Osteocyte (in vitro differentiated cells): Measurements from ENCODE around the gene PYGM. TPM values are rescaled to one million over a fixed set of nuclear protein-coding genes. Genes with fewer than 3 reads are reported as not detected.

ENCODE experiments used
- DNase-seq: peaks from one replicate; pipeline ENCODE4 v3.0.0; 2021; ENCODE audit warnings: mixed read lengths; ENCODE audit not compliant: unreplicated experiment; ENCODE audit errors: extremely low spot score
- H3K27ac Mint-ChIP-seq: one replicate; pipeline ENCODE4 v1.8.0; 2021; ENCODE audit warnings: mild to moderate bottlenecking, mixed read lengths; ENCODE audit not compliant: unreplicated experiment
- H3K27me3 Mint-ChIP-seq: one replicate; pipeline ENCODE4 v1.8.0; 2021; ENCODE audit warnings: mixed read lengths; ENCODE audit not compliant: unreplicated experiment
- H3K36me3 Mint-ChIP-seq: one replicate; pipeline ENCODE4 v1.8.0; 2021; ENCODE audit warnings: mixed read lengths; ENCODE audit not compliant: unreplicated experiment
- H3K4me1 Mint-ChIP-seq: one replicate; pipeline ENCODE4 v1.8.0; 2021; ENCODE audit warnings: mixed read lengths; ENCODE audit not compliant: unreplicated experiment
- H3K4me3 Mint-ChIP-seq: one replicate; pipeline ENCODE4 v1.8.0; 2021; ENCODE audit warnings: mild to moderate bottlenecking, moderate library complexity, mixed read lengths; ENCODE audit not compliant: unreplicated experiment
- H3K9me3 Mint-ChIP-seq: one replicate; pipeline ENCODE4 v1.8.0; 2021; ENCODE audit warnings: mixed read lengths; ENCODE audit not compliant: unreplicated experiment
- total RNA-seq: library from RNA; stranded (reverse); gene quantifications from 2 replicates; pipeline ENCODE4 v1.2.1, GENCODE V29; 2021
- TF ChIP-seq, protein P1 (sequence below): fragments of 200-600 bp; sonication (generic); IDR thresholded peaks from 2 replicates; pipeline ENCODE4 v1.5.0; 2021; ENCODE audit warnings: antibody characterized with exemption, mild to moderate bottlenecking, moderate library complexity

PYGM gene
- total RNA-seq, 1 donor from 2014 or later = 0.73 TPM

DNA sequence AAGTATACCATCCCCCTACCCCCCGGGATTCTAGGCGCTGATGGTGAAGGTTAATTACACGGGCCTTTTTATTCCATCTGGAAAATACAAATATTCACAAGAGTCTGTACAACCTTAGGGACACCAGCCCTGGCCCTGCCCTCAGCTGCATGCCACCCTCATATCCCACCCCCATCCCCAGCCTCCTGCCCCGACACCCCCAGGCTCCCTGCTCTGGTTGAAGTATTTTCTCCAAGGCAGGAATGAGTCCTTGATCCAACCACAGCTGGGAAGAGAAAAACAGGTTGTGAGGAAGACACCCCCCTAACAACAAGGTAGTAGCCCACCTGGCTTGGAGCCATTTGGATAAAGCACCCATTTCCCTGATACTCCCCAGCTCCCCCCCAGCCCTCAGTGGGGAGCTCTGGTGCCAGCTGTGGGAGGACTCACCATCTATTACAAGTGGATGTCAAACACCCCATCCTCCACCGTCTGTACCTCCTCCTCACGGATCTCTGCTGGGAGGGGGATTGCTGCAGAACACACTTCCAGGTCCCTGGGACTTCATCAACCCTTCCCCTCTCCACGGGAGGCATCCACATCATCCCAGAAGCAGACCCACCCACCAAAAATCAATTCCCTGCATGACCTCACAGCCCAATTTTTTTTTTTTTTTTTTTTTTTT lies 32.8 kb downstream of the PYGM start:
- TF ChIP-seq, protein P1, sequence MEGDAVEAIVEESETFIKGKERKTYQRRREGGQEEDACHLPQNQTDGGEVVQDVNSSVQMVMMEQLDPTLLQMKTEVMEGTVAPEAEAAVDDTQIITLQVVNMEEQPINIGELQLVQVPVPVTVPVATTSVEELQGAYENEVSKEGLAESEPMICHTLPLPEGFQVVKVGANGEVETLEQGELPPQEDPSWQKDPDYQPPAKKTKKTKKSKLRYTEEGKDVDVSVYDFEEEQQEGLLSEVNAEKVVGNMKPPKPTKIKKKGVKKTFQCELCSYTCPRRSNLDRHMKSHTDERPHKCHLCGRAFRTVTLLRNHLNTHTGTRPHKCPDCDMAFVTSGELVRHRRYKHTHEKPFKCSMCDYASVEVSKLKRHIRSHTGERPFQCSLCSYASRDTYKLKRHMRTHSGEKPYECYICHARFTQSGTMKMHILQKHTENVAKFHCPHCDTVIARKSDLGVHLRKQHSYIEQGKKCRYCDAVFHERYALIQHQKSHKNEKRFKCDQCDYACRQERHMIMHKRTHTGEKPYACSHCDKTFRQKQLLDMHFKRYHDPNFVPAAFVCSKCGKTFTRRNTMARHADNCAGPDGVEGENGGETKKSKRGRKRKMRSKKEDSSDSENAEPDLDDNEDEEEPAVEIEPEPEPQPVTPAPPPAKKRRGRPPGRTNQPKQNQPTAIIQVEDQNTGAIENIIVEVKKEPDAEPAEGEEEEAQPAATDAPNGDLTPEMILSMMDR = no peak
- H3K27me3 Mint-ChIP-seq = peaks cover 5% of the 10 kb centered on the region
- no peak overlapping the region for H3K27ac Mint-ChIP-seq
- peaks cover 5% of the 10 kb centered on the region for H3K4me1 Mint-ChIP-seq
- H3K9me3 Mint-ChIP-seq = no peaks in the 10 kb centered on the region
- peaks cover 5% of the 10 kb centered on the region for H3K36me3 Mint-ChIP-seq
- DNase-seq = no peak
- H3K4me3 Mint-ChIP-seq = no peak overlapping the region

DNA sequence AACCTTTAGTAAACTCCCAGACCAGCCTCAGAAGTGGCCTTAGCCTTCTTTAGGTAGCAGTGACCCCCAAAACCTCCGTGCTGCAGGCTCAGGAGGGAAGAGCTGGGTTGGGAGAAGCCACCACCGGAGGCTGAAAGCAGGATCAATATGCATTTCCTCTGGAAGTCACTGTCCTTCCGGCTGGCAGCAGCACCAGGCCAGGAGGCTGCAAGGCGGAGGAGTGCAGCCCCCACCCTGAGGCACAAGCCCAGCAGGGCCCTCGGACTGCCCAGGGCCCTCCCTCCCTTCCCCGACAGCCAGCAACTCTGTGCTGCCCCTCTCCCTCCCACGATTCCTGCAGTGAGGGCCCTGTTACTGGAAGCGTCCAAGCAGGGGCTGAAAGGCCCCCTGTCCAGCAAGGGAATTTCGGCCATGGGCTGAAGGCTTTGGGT lies 33.5 kb downstream of the PYGM start:
- Mint-ChIP-seq H3K9me3 (no peaks in the 10 kb centered on the region), H3K4me3 (no peak overlapping the region), H3K27me3 (peaks cover 12% of the 10 kb centered on the region), H3K27ac (no peak overlapping the region), H3K4me1 (peaks cover 5% of the 10 kb centered on the region), H3K36me3 (peaks cover 2% of the 10 kb centered on the region)
- no peak for DNase-seq
- TF ChIP-seq, protein P1 = no peak

DNA sequence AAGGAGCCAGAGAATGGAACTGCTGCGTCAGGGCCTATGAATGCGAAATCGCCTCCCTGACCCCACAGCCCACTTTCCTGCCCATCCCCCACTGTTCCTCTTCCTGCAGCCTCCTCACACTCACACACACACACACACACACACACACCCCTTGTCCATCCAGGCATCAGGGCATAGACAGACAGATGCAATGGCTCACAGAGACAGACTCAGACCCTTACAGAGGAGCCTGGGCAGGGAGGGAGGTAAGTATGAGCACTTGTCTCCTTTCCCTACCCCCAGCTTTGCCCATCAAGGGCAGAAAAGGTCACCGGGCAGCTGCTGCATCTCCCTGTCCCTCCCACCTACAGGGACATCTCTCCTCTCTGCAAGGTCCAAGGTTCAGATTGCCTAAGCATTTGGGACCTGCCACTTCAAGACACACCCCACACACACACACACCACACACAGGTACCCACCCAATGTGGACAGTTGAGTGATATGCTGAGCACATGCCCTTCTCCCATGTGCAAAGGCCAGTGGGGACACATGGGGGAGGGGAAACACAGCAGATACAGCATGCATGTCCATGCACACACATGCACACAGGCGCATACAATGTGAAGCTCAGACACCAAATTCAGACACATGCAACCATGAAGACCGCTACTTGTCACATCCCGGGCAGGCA lies 34.8 kb downstream of the PYGM start:
- H3K4me3 Mint-ChIP-seq = no peak overlapping the region
- H3K27ac Mint-ChIP-seq = no peak overlapping the region
- peaks cover 2% of the 10 kb centered on the region for H3K36me3 Mint-ChIP-seq

DNA sequence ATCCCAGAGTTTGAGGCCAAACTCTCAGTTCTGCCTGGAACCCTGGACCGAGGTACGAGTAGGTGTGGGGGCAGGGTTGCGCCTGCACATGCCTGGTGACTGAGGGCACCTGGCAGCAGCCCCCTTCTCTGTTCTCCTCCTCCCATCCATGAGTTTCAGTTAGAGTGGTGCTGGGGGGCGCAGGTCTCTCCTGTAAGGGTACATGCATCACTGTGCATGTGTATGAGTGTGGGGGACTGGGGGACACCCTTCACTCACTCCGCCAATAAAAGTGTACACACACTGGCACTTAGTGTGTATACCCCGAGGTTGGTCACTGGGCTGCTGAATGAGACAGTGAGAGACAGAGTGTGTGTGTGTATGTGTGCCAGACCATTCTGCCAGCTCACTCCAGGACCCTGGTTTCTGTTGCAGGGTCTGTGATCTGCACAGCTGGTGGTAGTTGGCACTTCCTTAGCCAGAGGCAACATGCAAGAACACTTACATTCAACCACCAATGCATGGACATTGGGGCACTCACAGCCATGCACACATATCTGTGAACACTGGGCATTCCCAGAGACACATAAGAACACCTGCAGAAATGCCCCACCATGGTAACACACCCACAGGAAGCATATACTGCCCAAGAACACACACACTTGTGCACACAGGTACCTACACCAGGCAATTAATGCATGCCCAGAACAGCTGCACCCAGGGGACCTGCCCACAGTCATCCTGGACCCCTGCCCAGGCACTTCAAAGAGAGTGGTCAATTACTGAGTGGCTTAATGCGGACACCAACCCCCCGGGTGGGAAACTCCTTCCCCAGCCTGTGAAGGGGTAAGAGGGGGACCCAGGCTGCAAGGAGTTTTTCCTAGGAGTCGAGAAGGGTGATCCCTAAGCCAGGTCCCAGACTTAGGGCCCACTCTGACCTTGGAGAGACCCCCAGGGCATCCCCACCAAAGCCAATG lies 35.6 kb downstream of the PYGM start:
- TF ChIP-seq, protein P1 = no peak
- H3K36me3 Mint-ChIP-seq = peaks cover 2% of the 10 kb centered on the region
- H3K27me3 Mint-ChIP-seq = peaks cover 31% of the 10 kb centered on the region
- H3K4me3 Mint-ChIP-seq = peak overlapping the region; percentile 40
- H3K9me3 Mint-ChIP-seq = no peaks in the 10 kb centered on the region
- H3K27ac Mint-ChIP-seq = no peak overlapping the region
- peaks cover 4% of the 10 kb centered on the region for H3K4me1 Mint-ChIP-seq
- no peak for DNase-seq

More for the DNA sequence above, 34.8 kb downstream of the PYGM start:
- Mint-ChIP-seq H3K4me1 (peaks cover 4% of the 10 kb centered on the region), H3K27me3 (peaks cover 24% of the 10 kb centered on the region), H3K9me3 (no peaks in the 10 kb centered on the region)
- TF ChIP-seq, protein P1 = no peak
- DNase-seq = no peak
